H1 (cell line): ENCODE measurements around the gene TFRC. TPM values are rescaled to one million over a fixed set of nuclear protein-coding genes. Genes with fewer than 3 reads are reported as not detected.

ENCODE experiments used
- CTCF ChIA-PET: fragments of 300-600 bp; sonication (Branson Sonifier 250); formaldehyde crosslinking; loops from one replicate; lab custom pipeline; 2021; ENCODE audit not compliant: partially characterized antibody; lab: Charles Lee
- POLR2A ChIA-PET: fragments of 300-600 bp; sonication (Branson Sonifier 250); formaldehyde crosslinking; loops from one replicate; lab custom pipeline; 2021; ENCODE audit warnings: inconsistent platforms; ENCODE audit not compliant: partially characterized antibody; lab: Charles Lee
- DNase-seq, 2 experiments: peaks; one replicate each; pipeline versions ENCODE4 v3.0.0 to v3.0.0-alpha.2; 2010 to 2022; ENCODE audit warnings: low spot score in 2 of 2, low read depth in 1 of 2, mixed read lengths in 1 of 2
- FAIRE-seq: peaks from 2 replicates; lab custom pipeline; 2011; peaks lifted over from hg19 to GRCh38; lab: Jason Lieb, UNC
- H2AFZ ChIP-seq: 2 replicates; pipeline ENCODE4 v1.8.1; 2012; ENCODE audit warnings: low read length, inconsistent platforms
- H2AK5ac ChIP-seq: 2 replicates; pipeline ENCODE4 v1.6.1; 2013; ENCODE audit warnings: low read depth, low read length
- H2BK120ac ChIP-seq: replicated peaks from 2 replicates; pipeline ENCODE3; 2013; ENCODE audit warnings: low read depth, low read length, inconsistent platforms
- H2BK12ac ChIP-seq: 2 replicates; pipeline ENCODE4 v1.6.1; 2013; ENCODE audit warnings: low read depth, low read length
- H2BK15ac ChIP-seq: 2 replicates; pipeline ENCODE4 v1.6.1; 2013; ENCODE audit warnings: low read length
- H2BK20ac ChIP-seq: 2 replicates; pipeline ENCODE4 v1.6.1; 2013; ENCODE audit warnings: low read length
- H2BK5ac ChIP-seq: 2 replicates; pipeline ENCODE4 v1.6.1; 2013; ENCODE audit warnings: low read depth, low read length
- H3K14ac ChIP-seq: 2 replicates; pipeline ENCODE4 v1.6.1; 2013; ENCODE audit warnings: inconsistent platforms; ENCODE audit not compliant: insufficient read length
- H3K18ac ChIP-seq: 2 replicates; pipeline ENCODE4 v1.6.1; 2013; ENCODE audit warnings: low read length; ENCODE audit errors: extremely low read depth
- H3K23ac ChIP-seq: 2 replicates; pipeline ENCODE4 v1.6.1; 2013; ENCODE audit warnings: inconsistent platforms; ENCODE audit not compliant: insufficient read length
- H3K23me2 ChIP-seq: 2 replicates; pipeline ENCODE4 v1.6.1; 2013; ENCODE audit warnings: low read depth, low read length
- H3K27ac ChIP-seq: 2 replicates; pipeline ENCODE4 v1.6.1; 2011; ENCODE audit warnings: low read depth, low read length, inconsistent platforms
- H3K27me3 ChIP-seq, 4 experiments: replicated peaks in 1 of 4; 1 replicate in 1 of 4; 2 replicates in 3 of 4; pipeline versions ENCODE4 v1.6.1 to v1.8.1; 2011 to 2013; ENCODE audit warnings: low read length in 3 of 4, mild to moderate bottlenecking in 3 of 4, inconsistent platforms in 2 of 4, mixed read lengths in 2 of 4, moderate library complexity in 1 of 4; ENCODE audit not compliant: control insufficient read depth in 3 of 4, insufficient read depth in 3 of 4; ENCODE audit errors: extremely low read depth in 1 of 4
- H3K36me3 ChIP-seq, 4 experiments: 2 replicates each; pipeline versions ENCODE4 v1.6.1 to v1.8.1; 2011 to 2013; ENCODE audit warnings: mild to moderate bottlenecking in 4 of 4, low read length in 3 of 4, moderate library complexity in 2 of 4, control low read depth in 1 of 4, inconsistent platforms in 1 of 4; ENCODE audit not compliant: insufficient read depth in 4 of 4, control insufficient read depth in 2 of 4
- H3K4ac ChIP-seq: replicated peaks from 2 replicates; pipeline ENCODE3; 2013; ENCODE audit warnings: low read length, low read depth, mixed read lengths, inconsistent platforms; ENCODE audit not compliant: insufficient read length
- H3K4me1 ChIP-seq, 4 experiments: replicated peaks in 1 of 4; 1 replicate in 1 of 4; 2 replicates in 3 of 4; pipeline versions ENCODE4 v1.6.1 to v1.8.1; 2011 to 2013; ENCODE audit warnings: low read length in 3 of 4, inconsistent platforms in 2 of 4, mixed read lengths in 1 of 4; ENCODE audit not compliant: insufficient read depth in 4 of 4, control insufficient read depth in 3 of 4
- H3K4me2 ChIP-seq, 2 experiments: 2 replicates each; pipeline versions ENCODE4 v1.6.1 to v1.8.1; 2011 to 2013; ENCODE audit warnings: low read depth in 2 of 2, low read length in 2 of 2, control low read depth in 1 of 2, inconsistent platforms in 1 of 2, mild to moderate bottlenecking in 1 of 2; ENCODE audit not compliant: insufficient read depth in 1 of 2
- H3K4me3 ChIP-seq, 4 experiments: fragments of 200-600, 300-600 bp in 1 of 4; sonication (generic), shearing (Covaris generic), sonication (Bioruptor Twin) in 1 of 4; 2 replicates each; pipeline versions ENCODE4 v1.5.1 to v1.8.1; 2011 to 2016; ENCODE audit warnings: low read length in 4 of 4, low read depth in 3 of 4, control low read depth in 2 of 4, inconsistent platforms in 2 of 4, mild to moderate bottlenecking in 2 of 4, mixed read lengths in 1 of 4, moderate library complexity in 1 of 4; ENCODE audit not compliant: insufficient read depth in 2 of 4; ENCODE audit errors: extremely low read depth in 1 of 4
- H3K56ac ChIP-seq: replicated peaks from 2 replicates; pipeline ENCODE3; 2013; ENCODE audit warnings: low read depth, mild to moderate bottlenecking, mixed read lengths, low read length, inconsistent platforms; ENCODE audit not compliant: insufficient read length
- H3K79me1 ChIP-seq: 2 replicates; pipeline ENCODE4 v1.6.1; 2013; ENCODE audit warnings: low read depth, low read length, control low read depth
- H3K79me2 ChIP-seq, 2 experiments: 2 replicates each; pipeline versions ENCODE4 v1.6.1 to v1.8.1; 2012 to 2013; ENCODE audit warnings: low read length in 2 of 2, mild to moderate bottlenecking in 2 of 2, inconsistent platforms in 1 of 2; ENCODE audit not compliant: insufficient read depth in 2 of 2, control insufficient read depth in 1 of 2
- H3K9ac ChIP-seq, 4 experiments: replicated peaks in 1 of 4; 1 replicate in 1 of 4; 2 replicates in 3 of 4; pipeline versions ENCODE4 v1.6.1 to v1.8.1; 2011 to 2013; ENCODE audit warnings: low read depth in 3 of 4, low read length in 3 of 4, control low read depth in 2 of 4, mild to moderate bottlenecking in 2 of 4, moderate library complexity in 2 of 4, inconsistent platforms in 1 of 4; ENCODE audit errors: extremely low read depth in 1 of 4
- H3K9me3 ChIP-seq, 2 experiments: 2 replicates each; pipeline versions ENCODE4 v1.6.1 to v1.8.1; 2012 to 2013; ENCODE audit warnings: mild to moderate bottlenecking in 2 of 2, moderate library complexity in 2 of 2, control low read depth in 1 of 2, inconsistent platforms in 1 of 2, low read depth in 1 of 2, low read length in 1 of 2, mixed read lengths in 1 of 2; ENCODE audit not compliant: insufficient read depth in 2 of 2
- H4K20me1 ChIP-seq, 2 experiments: replicated peaks in 1 of 2; 2 replicates each; pipeline versions ENCODE3 to v1.8.1; 2011 to 2013; ENCODE audit warnings: inconsistent platforms in 2 of 2, low read length in 2 of 2, mild to moderate bottlenecking in 1 of 2; ENCODE audit not compliant: insufficient read depth in 2 of 2, control insufficient read depth in 1 of 2
- H4K5ac ChIP-seq: 2 replicates; pipeline ENCODE4 v1.6.1; 2013; ENCODE audit warnings: low read length, low read depth, mixed read lengths, inconsistent platforms; ENCODE audit not compliant: insufficient read length
- H4K8ac ChIP-seq: 2 replicates; pipeline ENCODE4 v1.8.0; 2013; ENCODE audit warnings: mild to moderate bottlenecking, moderate library complexity, low read length, inconsistent platforms; ENCODE audit not compliant: insufficient read depth; ENCODE audit errors: extremely low read depth
- H4K91ac ChIP-seq: replicated peaks from 2 replicates; pipeline ENCODE3; 2013; ENCODE audit warnings: low read length, mixed read lengths, inconsistent platforms; ENCODE audit not compliant: insufficient read length
- ATF2 ChIP-seq: IDR thresholded peaks from 2 replicates; pipeline ENCODE4 v1.6.1; 2012; ENCODE audit warnings: low read length, inconsistent platforms
- HDAC2 ChIP-seq, 2 experiments: fragments of 300-600 bp in 1 of 2; sonication (generic) in 1 of 2; IDR thresholded peaks; 2 replicates each; pipeline ENCODE4 v1.6.1; 2011 to 2012; ENCODE audit warnings: low read depth in 2 of 2, low read length in 2 of 2, mild to moderate bottlenecking in 2 of 2, moderate library complexity in 2 of 2, borderline replicate concordance in 1 of 2, inconsistent platforms in 1 of 2
- JUN ChIP-seq: IDR thresholded peaks from 2 replicates; pipeline ENCODE4 v1.6.1; 2011; ENCODE audit warnings: low read depth, mild to moderate bottlenecking, improper control_type of control experiment, low read length
- KDM5A ChIP-seq: fragments of 200-600 bp; IDR thresholded peaks from 2 replicates; pipeline ENCODE4 v1.7.1; 2012; ENCODE audit warnings: mild to moderate bottlenecking, low read length, inconsistent platforms, mixed read lengths
- RNF2 ChIP-seq: fragments of 200-900, 300-1000 bp; sonication (generic); IDR thresholded peaks from 2 replicates; pipeline ENCODE4 v1.7.1; 2016; ENCODE audit warnings: borderline replicate concordance, low read depth, mild to moderate bottlenecking, antibody characterized with exemption, low read length; ENCODE audit not compliant: poor library complexity, severe bottlenecking; ENCODE audit errors: missing control alignments
- SAP30 ChIP-seq: fragments of 300-600 bp; sonication (generic); IDR thresholded peaks from 2 replicates; pipeline ENCODE4 v1.7.1; 2012; ENCODE audit warnings: low read length, moderate library complexity, mild to moderate bottlenecking, inconsistent platforms; ENCODE audit not compliant: insufficient read depth, insufficient replicate concordance
- SIN3A ChIP-seq, 2 experiments: IDR thresholded peaks in 1 of 2; conservative IDR thresholded peaks in 1 of 2; 2 replicates each; pipeline ENCODE4 v1.6.1; 2011 to 2012; ENCODE audit warnings: low read length in 2 of 2, improper control_type of control experiment in 1 of 2, low read depth in 1 of 2, mild to moderate bottlenecking in 1 of 2
- TAF1 ChIP-seq: IDR thresholded peaks from 2 replicates; pipeline ENCODE4 v1.6.1; 2011; ENCODE audit warnings: mild to moderate bottlenecking, low read depth, low read length
- WGBS, 2 experiments: shearing (Covaris generic) in 1 of 2; methylation state at CpG; one replicate each; pipeline versions ENCODE4 v1.1.6 to v1.1.7; 2013 to 2015; ENCODE audit warnings: low lambda C conversion rate in 2 of 2, mixed read lengths in 2 of 2, inconsistent platforms in 1 of 2, low coverage in 1 of 2, missing lambda C conversion rate in 1 of 2; ENCODE audit not compliant: insufficient replicate concordance in 2 of 2, insufficient coverage in 1 of 2, insufficient read length in 1 of 2; ENCODE audit errors: extremely low coverage in 1 of 2, missing lambda C conversion rate in 1 of 2; 5-methylcytosine and 5-hydroxymethylcytosine counted together
- polyA plus RNA-seq, 7 experiments: library from polyadenylated mRNA; depleted of rRNA in 3 of 7; stranded (reverse) in 5 of 7; unstranded in 2 of 7; fragments of >200 nt in 5 of 7; fragments of 200-250 nt in 2 of 7; gene quantifications; 1 replicate in 5 of 7; 2 replicates in 1 of 7; 4 replicates in 1 of 7; pipeline versions ENCODE4 v1.2.1 to v1.2.3, GENCODE V29; 2011 to 2013; ENCODE audit warnings: missing spikeins in 2 of 7, mixed read lengths in 2 of 7
- total RNA-seq: library from RNA; stranded (reverse); fragmentation: NEBNext Ultra II Directional; extraction: Animal tissue kit (Norgen Biotek cat#: 25700); gene quantifications from 2 replicates; pipeline ENCODE4 v1.2.1, GENCODE V29; 2021

TFRC gene
- total and polyA plus RNA-seq, 2 of the 8 experiments (the other 6 are each of a cell fraction or from before 2014, with no cell fraction given): 67.3 to 161 TPM

- Histone ChIP-seq H3K4me2 (no peak overlapping the region), H3K23me2 (no peaks in the 10 kb centered on the region), H4K91ac (no peak overlapping the region), H4K20me1 (peaks cover 0 to 8% of the 10 kb centered on the region in 2 experiments), H2BK12ac (no peak overlapping the region), H3K4me3 (no peak overlapping the region), H2AFZ (no peak overlapping the region), H3K79me1 (no peaks in the 10 kb centered on the region; the same call in none of the 2 replicates), H2BK5ac (no peak overlapping the region), H3K36me3 (peaks cover 20 to 57% (median 47%) of the 10 kb centered on the region in 4 experiments), H4K5ac (no peak overlapping the region), H3K18ac (no peak overlapping the region), H3K14ac (no peak overlapping the region), H3K79me2 (peaks cover 16 to 42% of the 10 kb centered on the region in 2 experiments), H2AK5ac (no peak overlapping the region), H3K9me3 (no peaks in the 10 kb centered on the region), H3K9ac (no peak overlapping the region), H3K27ac (no peak overlapping the region), H3K23ac (no peak overlapping the region), H3K27me3 (no peaks in the 10 kb centered on the region), H2BK20ac (no peak overlapping the region), H2BK120ac (no peak overlapping the region), H3K4me1 (peaks cover 0 to 3% (median 2%) of the 10 kb centered on the region in 4 experiments; a peak in 4 of 7 replicates), H3K56ac (no peak overlapping the region), H4K8ac (no peak overlapping the region), H3K4ac (no peak overlapping the region), H2BK15ac (no peak overlapping the region)
- WGBS, 2 experiments: 91% methylated on average over 6 of the region's 6 CpGs; no CpG with 5 or more reads in 1 of the 2 experiments
- TF ChIP-seq SAP30: no peak
- no peak for TF ChIP-seq TAF1
- TF ChIP-seq ATF2: no peak
- no peak for TF ChIP-seq SIN3A (conservative IDR thresholded peaks at IDR 0.05 in 1 of 2, IDR thresholded peaks at IDR 0.05 in 1 of 2; ENCODE audit: low read depth in 1 of 2, low read length in 2 of 2)
- no peak for TF ChIP-seq KDM5A
- TF ChIP-seq RNF2: no peak
- TF ChIP-seq HDAC2 (IDR thresholded peaks at IDR 0.05; ENCODE audit: borderline replicate concordance in 1 of 2, low read depth in 2 of 2, low read length in 2 of 2): no peak
- TF ChIP-seq JUN: no peak
- FAIRE-seq (no peak), DNase-seq (no peak)
- POLR2A ChIA-PET: interaction anchor here (1.6 kb wide), 1 partner anchor 120 kb away, joined by 3 read pairs; no protein-coding TSS in a partner anchor
- CTCF ChIA-PET: interaction anchor here (0.6 to 22.4 kb wide), 8 partner anchors 17 to 1798 kb away, joined by 3 to 299 read pairs (median 12); no protein-coding TSS in a partner anchor
These were observed 6.9 kb downstream of the TFRC start for GRCh38 chr3:196075013-196075412.
